GM21515 (cell line): Measurements from ENCODE around the gene SMYD3.

Experiments
- ATAC-seq: cut with Tn5 transposase; IDR thresholded peaks from one replicate; pipeline ENCODE4 v1.9.1; 2021; ENCODE audit not compliant: unreplicated experiment

The SMYD3 gene

GRCh38 chr1:246281195-246281594 is 225.9 kb downstream of the SMYD3 start:
- ATAC-seq = no peak

- ATAC-seq = no peak
These were observed 226.5 kb downstream of the SMYD3 start for GRCh38 chr1:246280551-246280950.

GRCh38 chr1:246279402-246279801 is 227.7 kb downstream of the SMYD3 start:
- no peak for ATAC-seq

- ATAC-seq = no peak
These were observed 228.7 kb downstream of the SMYD3 start for GRCh38 chr1:246278371-246278770.

GRCh38 chr1:246275036-246275435 is 232.0 kb downstream of the SMYD3 start:
- no peak for ATAC-seq

- ATAC-seq = no peak
These were observed 232.9 kb downstream of the SMYD3 start for GRCh38 chr1:246274186-246274585.

- ATAC-seq = no peak
These were observed 235.6 kb downstream of the SMYD3 start for GRCh38 chr1:246271516-246271915.

- no peak for ATAC-seq
These were observed 236.8 kb downstream of the SMYD3 start for GRCh38 chr1:246270236-246270635.

- ATAC-seq = no peak
These were observed 237.6 kb downstream of the SMYD3 start for GRCh38 chr1:246269466-246269865.

- no peak for ATAC-seq
These were observed 239.2 kb downstream of the SMYD3 start for GRCh38 chr1:246267896-246268295.

GRCh38 chr1:246267426-246267825 is 239.7 kb downstream of the SMYD3 start:
- no peak for ATAC-seq

- no peak for ATAC-seq
These were observed 241.6 kb downstream of the SMYD3 start for GRCh38 chr1:246265481-246265880.

GRCh38 chr1:246262281-246262680 is 244.8 kb downstream of the SMYD3 start:
- ATAC-seq = no peak

GRCh38 chr1:246261639-246262038 is 245.4 kb downstream of the SMYD3 start:
- ATAC-seq = no peak

GRCh38 chr1:246258250-246258649 is 248.8 kb downstream of the SMYD3 start:
- ATAC-seq = no peak

GRCh38 chr1:246255773-246256172 is 251.3 kb downstream of the SMYD3 start:
- no peak for ATAC-seq

- no peak for ATAC-seq
These were observed 252.2 kb downstream of the SMYD3 start for GRCh38 chr1:246254854-246255253.

- ATAC-seq = no peak
These were observed 260.6 kb downstream of the SMYD3 start for GRCh38 chr1:246246430-246246829.

GRCh38 chr1:246245541-246245940 is 261.5 kb downstream of the SMYD3 start:
- ATAC-seq = no peak

- ATAC-seq = no peak
These were observed 275.0 kb downstream of the SMYD3 start for GRCh38 chr1:246232126-246232525.

GRCh38 chr1:246226041-246226440 is 281.0 kb downstream of the SMYD3 start:
- ATAC-seq = no peak

- no peak for ATAC-seq
These were observed 285.4 kb downstream of the SMYD3 start for GRCh38 chr1:246221485-246222255.

- ATAC-seq = no peak
These were observed 286.5 kb downstream of the SMYD3 start for GRCh38 chr1:246220495-246221065.
